GM04503 (cell line): ENCODE data around the gene SEMA5A.

ENCODE experiments used
- DNase-seq: peaks from one replicate; pipeline ENCODE4 v3.0.0-alpha.2; 2012; ENCODE audit warnings: low read depth

The SEMA5A gene

DNA sequence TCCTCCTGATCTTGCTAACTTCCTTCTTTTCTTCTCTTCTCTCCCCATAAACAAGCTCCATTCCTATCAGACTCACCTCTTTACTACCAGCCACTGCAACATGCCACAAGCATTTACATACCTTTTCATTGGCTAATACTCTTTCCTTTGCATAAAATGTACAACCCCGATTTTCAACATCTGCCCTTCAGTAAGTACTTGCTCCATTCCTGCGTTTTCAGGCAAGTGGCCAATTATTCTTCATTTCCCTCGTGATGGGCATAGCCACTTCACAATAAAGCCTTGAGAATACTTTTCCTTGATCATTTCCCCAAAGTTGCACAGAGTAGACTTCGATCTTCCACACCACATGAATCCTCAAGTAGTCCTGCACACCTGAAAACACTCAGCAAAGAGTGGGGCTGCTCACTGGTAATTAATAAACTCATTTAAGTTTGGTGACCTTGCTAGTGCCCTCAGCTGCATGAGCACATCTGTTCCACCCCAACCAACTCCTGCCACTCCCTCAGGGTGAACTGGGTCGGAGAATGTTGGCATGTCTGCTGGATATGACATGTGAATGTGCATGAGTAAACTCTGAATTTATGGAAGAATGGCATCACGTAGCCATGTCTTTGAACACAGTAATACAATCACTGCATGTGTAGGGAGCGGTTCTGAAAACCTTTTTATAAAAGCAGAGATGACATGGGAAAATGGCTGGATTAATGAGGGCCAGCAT, 535.8 kb downstream of the SEMA5A start:
- peak; percentile 49 for DNase-seq

DNA sequence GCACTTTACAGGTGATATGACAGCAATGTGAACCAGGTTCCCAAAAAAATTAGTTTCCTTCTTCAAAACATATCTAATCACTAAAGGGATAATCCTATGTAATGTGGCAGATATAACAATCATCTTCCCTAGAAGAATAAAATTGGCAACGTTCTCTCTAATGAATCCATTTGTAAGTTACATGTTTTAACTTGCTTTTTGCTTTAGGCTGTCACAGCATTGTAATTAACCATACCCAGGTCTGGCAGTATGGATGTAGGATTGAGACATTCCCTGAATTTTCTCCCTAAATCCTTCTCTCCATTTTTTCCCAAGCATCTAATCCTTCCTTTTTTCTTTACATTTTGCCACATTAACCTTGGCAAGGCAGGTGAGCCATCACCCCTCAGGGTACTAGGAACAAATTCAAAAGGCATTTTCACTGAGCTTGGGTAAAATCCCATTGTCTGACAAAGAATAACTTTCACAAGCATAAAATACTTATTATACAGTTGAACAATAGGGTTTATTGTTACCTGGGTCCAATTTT, 548.3 kb downstream of the SEMA5A start:
- DNase-seq: no peak

DNA sequence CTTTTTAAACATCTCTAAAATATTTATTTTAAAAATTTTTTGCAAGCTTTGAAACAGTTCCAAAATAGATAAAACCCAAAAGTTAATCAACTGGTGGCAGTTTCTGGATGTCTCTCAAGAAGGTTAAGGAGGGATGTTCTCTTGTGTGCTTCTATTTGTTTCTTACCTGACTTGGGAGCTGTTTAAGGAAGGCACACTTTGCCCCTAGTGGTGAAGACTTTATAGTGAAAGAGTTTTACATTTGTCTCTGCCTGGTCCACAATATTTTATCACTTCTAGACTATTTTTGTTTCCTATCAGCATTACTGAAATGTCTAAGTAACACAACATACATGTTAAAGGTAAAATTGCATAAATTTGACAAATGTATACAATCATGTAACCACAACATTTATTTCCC, 552.8 kb downstream of the SEMA5A start:
- no peak for DNase-seq
